Superior temporal gyrus (tissue), 1 donor: ENCODE measurements around the gene HBE1.
"Not testable (repeated sequence)": the region's sequence is repeated elsewhere in the genome, so short reads cannot be mapped to it uniquely, and the experiment has no call there.

ENCODE experiments used
- DNase-seq: peaks from one replicate; pipeline ENCODE4 v3.0.0-alpha.2; 2016; ENCODE audit errors: extremely low spot score

The HBE1 gene

GRCh38 chr11:5269715-5270147, at the start of gene HBE1:
Gene HBE1, minus strand, starts transcription at chr11:5269945. Its CDS starts 55 bp downstream, at chr11:5269890.
- no peak for DNase-seq

GRCh38 chr11:5317292-5317691, 47.5 kb upstream of the HBE1 start:
- no peak for DNase-seq

GRCh38 chr11:5313326-5314023, 43.7 kb upstream of the HBE1 start:
- not testable (repeated sequence) for DNase-seq

GRCh38 chr11:5310423-5310822, 40.7 kb upstream of the HBE1 start:
- DNase-seq: no peak

- no peak for DNase-seq
Measured at GRCh38 chr11:5307256-5308019, 37.7 kb upstream of the HBE1 start.

GRCh38 chr11:5304046-5304445, 34.3 kb upstream of the HBE1 start:
- DNase-seq: no peak

GRCh38 chr11:5303626-5304025, 33.9 kb upstream of the HBE1 start:
- DNase-seq: no peak

- no peak for DNase-seq
Measured at GRCh38 chr11:5301846-5302245, 32.1 kb upstream of the HBE1 start, which contains the start of gene OR51B4. Gene OR51B4, minus strand, starts transcription at chr11:5301946. Its CDS starts 0 bp downstream, at chr11:5301946.

- DNase-seq: no peak
Measured at GRCh38 chr11:5300251-5300650, 30.5 kb upstream of the HBE1 start.

GRCh38 chr11:5298451-5298850, 28.7 kb upstream of the HBE1 start:
- no peak for DNase-seq

- no peak for DNase-seq
Measured at GRCh38 chr11:5297721-5298323, 28.1 kb upstream of the HBE1 start.

GRCh38 chr11:5294342-5294995, 24.7 kb upstream of the HBE1 start:
- not testable (repeated sequence) for DNase-seq

GRCh38 chr11:5293028-5293427, 23.3 kb upstream of the HBE1 start:
- no peak for DNase-seq

GRCh38 chr11:5291207-5291838, 21.6 kb upstream of the HBE1 start:
- DNase-seq: no peak

GRCh38 chr11:5290106-5290505, 20.4 kb upstream of the HBE1 start:
- no peak for DNase-seq

- DNase-seq: no peak
Measured at GRCh38 chr11:5289696-5290095, 20.0 kb upstream of the HBE1 start.

GRCh38 chr11:5288906-5289550, 19.3 kb upstream of the HBE1 start:
- DNase-seq: no peak

- no peak for DNase-seq
Measured at GRCh38 chr11:5288108-5288905, 18.6 kb upstream of the HBE1 start.

GRCh38 chr11:5286901-5287300, 17.2 kb upstream of the HBE1 start:
- DNase-seq: no peak

GRCh38 chr11:5286351-5286750, 16.6 kb upstream of the HBE1 start:
- no peak for DNase-seq
